Measurements from ENCODE around the gene SORBS2. TPM values are rescaled to one million over a fixed set of nuclear protein-coding genes. Genes with fewer than 3 reads are reported as not detected.

SORBS2 gene
- total and polyA plus RNA-seq, 8 donors: 9.0 to 908 (median 66.4) TPM

GRCh38 chr4:185726931-185727330 is 85.1 kb downstream of the SORBS2 start:
- TF ChIP-seq POLR2AphosphoS5 (IDR thresholded peaks at IDR 0.05) (no peak), CTCF (IDR thresholded peaks at IDR 0.05) (no peak), EP300 (IDR thresholded peaks at IDR 0.05) (no peak), POLR2A (IDR thresholded peaks at IDR 0.05) (no peak)

GRCh38 chr4:185723631-185724260 is 88.2 kb downstream of the SORBS2 start:
- TF ChIP-seq POLR2AphosphoS5 (IDR thresholded peaks at IDR 0.05) (peak in 2 of 3 donors; percentile 3 to 9), EP300 (IDR thresholded peaks at IDR 0.05) (no peak), POLR2A (IDR thresholded peaks at IDR 0.05) (no peak)
- intact Hi-C loops (cut with DNase I; ENCODE audit: low total_unique reads): no loop called here
- Histone ChIP-seq H3K36me3 (no peaks in the 10 kb centered on the region), H3K4me3 (no peak overlapping the region), H3K27me3 (no peaks in the 10 kb centered on the region), H3K4me1 (peaks cover 24 to 97% (median 61%) of the 10 kb centered on the region in 4 donors), H3K9me3 (no peaks in the 10 kb centered on the region), H3K27ac (peak overlapping the region; percentile 71 to 84 (median 80))
- no peak for DNase-seq
- WGBS, 5 donors: 19 to 30% (median 22%) methylated on average over 6 of the region's 6 CpGs

More at GRCh38 chr4:185726931-185727330, 85.1 kb downstream of the SORBS2 start:
- 56 to 72% (median 62%) methylated on average over 8 of the region's 8 CpGs for WGBS, 5 donors
- Histone ChIP-seq H3K27ac (peak overlapping the region in 3 of 5 donors; percentile 35 to 84 (median 43)), H3K4me3 (no peak overlapping the region), H3K27me3 (no peaks in the 10 kb centered on the region), H3K36me3 (no peaks in the 10 kb centered on the region), H3K4me1 (peaks cover 23 to 90% (median 57%) of the 10 kb centered on the region in 4 donors), H3K9me3 (no peaks in the 10 kb centered on the region)
- intact Hi-C loops (cut with DNase I; ENCODE audit: low total_unique reads): no loop called here
- DNase-seq: peak in 1 of 2 donors; percentile 73

GRCh38 chr4:185722029-185722316 is 90.0 kb downstream of the SORBS2 start:
- Histone ChIP-seq H3K27me3 (no peaks in the 10 kb centered on the region), H3K36me3 (no peaks in the 10 kb centered on the region), H3K9me3 (no peaks in the 10 kb centered on the region), H3K4me1 (peaks cover 24 to 97% (median 67%) of the 10 kb centered on the region in 4 donors), H3K4me3 (no peak overlapping the region), H3K27ac (peak overlapping the region in 4 of 5 donors; percentile 71 to 84 (median 80))
- 16 to 27% (median 18%) methylated on average over 3 of the region's 3 CpGs for WGBS, 5 donors
- DNase-seq: no peak
- TF ChIP-seq POLR2AphosphoS5 (IDR thresholded peaks at IDR 0.05) (peak; percentile 21 to 68 (median 37)), EP300 (IDR thresholded peaks at IDR 0.05) (no peak)
- intact Hi-C loops (cut with DNase I; ENCODE audit: low total_unique reads): no loop called here

- DNase-seq: peak in 1 of 2 donors; percentile 73
- no peaks in the 10 kb centered on the region for H3K36me3 ChIP-seq
- no peaks in the 10 kb centered on the region for H3K9me3 ChIP-seq
- intact Hi-C loops (cut with DNase I; ENCODE audit: low total_unique reads): no loop called here
- H3K27me3 ChIP-seq: no peaks in the 10 kb centered on the region
- peak overlapping the region in 4 of 5 donors; percentile 71 to 84 (median 80) for H3K27ac ChIP-seq
- WGBS, 5 donors: 40 to 58% (median 51%) methylated on average over 12 of the region's 12 CpGs
- no peak overlapping the region for H3K4me3 ChIP-seq
- peaks cover 24 to 97% (median 67%) of the 10 kb centered on the region in 4 donors for H3K4me1 ChIP-seq
- TF ChIP-seq POLR2A (IDR thresholded peaks at IDR 0.05): no peak
- no peak for TF ChIP-seq POLR2AphosphoS5 (IDR thresholded peaks at IDR 0.05)
- no peak for TF ChIP-seq EP300 (IDR thresholded peaks at IDR 0.05)
Observed at GRCh38 chr4:185721190-185722028, 90.6 kb downstream of the SORBS2 start.

- intact Hi-C loops (cut with DNase I; ENCODE audit: low total_unique reads): no loop called here
- H3K4me1 ChIP-seq: peaks cover 28 to 99% (median 74%) of the 10 kb centered on the region in 4 donors
- H3K27ac ChIP-seq: peak overlapping the region in 4 of 5 donors; percentile 56 to 84 (median 80)
Observed at GRCh38 chr4:185719500-185719858, 92.5 kb downstream of the SORBS2 start.

More at GRCh38 chr4:185719500-185719858, 92.5 kb downstream of the SORBS2 start:
- 52 to 63% (median 57%) methylated on average over 3 of the region's 3 CpGs for WGBS, 5 donors
- no peak for DNase-seq
- no peak overlapping the region for H3K4me3 ChIP-seq
- H3K36me3 ChIP-seq: no peaks in the 10 kb centered on the region
- no peaks in the 10 kb centered on the region for H3K9me3 ChIP-seq
- H3K27me3 ChIP-seq: no peaks in the 10 kb centered on the region
- TF ChIP-seq POLR2A (IDR thresholded peaks at IDR 0.05) (no peak), POLR2AphosphoS5 (IDR thresholded peaks at IDR 0.05) (no peak), EP300 (IDR thresholded peaks at IDR 0.05) (no peak), CTCF (IDR thresholded peaks at IDR 0.05) (no peak)
